GM19463 (cell line): ENCODE data around the gene ANKRD11.
"Not testable (repeated sequence)": the region's sequence is repeated elsewhere in the genome, so short reads cannot be mapped to it uniquely, and the experiment has no call there.

Experiments
- ATAC-seq: cut with Tn5 transposase; IDR thresholded peaks from one replicate; pipeline ENCODE4 v1.9.1; 2021; ENCODE audit warnings: mild to moderate bottlenecking, moderate library complexity; ENCODE audit not compliant: unreplicated experiment

Gene ANKRD11

GRCh38 chr16:89369266-89369895, 121.0 kb downstream of the ANKRD11 start:
- no peak for ATAC-seq

DNA sequence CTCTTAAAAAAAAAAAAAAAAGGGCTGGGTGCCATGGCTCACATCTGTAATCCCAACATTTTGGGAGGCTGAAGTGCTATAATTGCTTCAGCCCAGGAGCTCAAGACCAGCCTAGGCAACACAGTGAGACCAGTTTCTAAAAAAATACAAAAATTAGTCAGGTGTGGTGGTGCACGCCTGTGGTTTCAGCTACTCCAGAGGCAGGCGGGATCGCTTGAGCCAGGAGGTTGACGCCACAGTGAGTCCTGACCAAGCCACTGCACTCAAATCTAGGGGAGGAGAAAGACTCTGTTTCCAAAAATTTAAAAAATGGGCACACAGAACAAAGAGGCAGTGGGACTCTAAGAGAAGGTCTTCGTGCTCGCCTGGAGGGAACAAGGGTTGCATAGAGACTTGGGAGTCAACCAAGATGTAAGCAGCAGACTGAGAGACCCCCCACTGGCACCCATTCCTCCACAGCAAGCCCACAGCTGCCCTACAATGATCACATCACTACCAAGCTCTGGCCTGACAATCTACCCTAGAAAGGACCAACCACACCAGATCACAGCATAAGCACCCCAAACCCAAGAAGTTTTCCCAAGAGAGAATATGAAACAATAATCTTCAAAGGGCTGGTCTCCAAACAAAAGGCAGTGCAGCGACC, 121.6 kb downstream of the ANKRD11 start:
- no peak for ATAC-seq

DNA sequence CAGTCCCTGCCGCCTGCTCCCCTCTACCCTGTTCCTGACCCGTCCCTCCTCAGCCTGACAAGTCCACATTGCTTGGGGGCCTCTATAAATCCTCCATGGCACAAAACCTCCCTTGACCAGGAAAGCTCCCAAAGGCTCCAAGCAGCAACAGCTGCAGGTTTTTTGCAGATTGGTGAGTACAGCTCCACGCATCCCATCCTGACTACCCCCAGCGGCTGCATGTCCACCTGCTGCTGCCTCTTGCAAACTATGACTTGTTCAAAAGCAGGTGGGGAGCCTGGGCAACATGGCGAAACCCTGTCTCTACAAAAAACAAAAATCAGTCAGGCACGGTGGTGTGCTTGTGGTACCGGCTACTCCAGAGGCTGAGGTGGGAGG, 122.8 kb downstream of the ANKRD11 start:
- no peak for ATAC-seq

- ATAC-seq: no peak
Measured at GRCh38 chr16:89366561-89367537, 123.5 kb downstream of the ANKRD11 start.

- ATAC-seq: no peak
Measured at GRCh38 chr16:89365996-89366395, 124.4 kb downstream of the ANKRD11 start.

DNA sequence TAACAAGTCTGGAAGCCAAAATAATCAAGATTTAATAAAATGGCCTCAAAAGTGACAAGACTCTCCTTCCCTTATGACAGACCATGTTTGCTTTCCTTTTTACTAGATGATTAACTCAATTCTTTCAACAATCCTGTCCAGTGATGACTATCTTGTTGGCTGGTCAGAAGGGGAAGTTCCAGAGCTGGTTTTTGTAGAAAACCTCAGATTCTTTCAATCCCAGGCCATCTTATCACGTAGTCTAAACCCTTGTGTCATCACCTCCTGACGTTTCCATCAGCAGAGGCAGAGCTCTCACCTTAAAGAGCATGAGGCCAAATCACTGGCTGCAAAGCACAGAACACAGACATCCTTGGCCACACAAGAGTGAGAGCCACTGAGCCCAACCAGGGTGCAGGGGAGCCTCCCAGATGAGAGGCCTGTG, 125.3 kb downstream of the ANKRD11 start:
- ATAC-seq: peak; percentile 39

- ATAC-seq: no peak
Measured at GRCh38 chr16:89364606-89365005, 125.8 kb downstream of the ANKRD11 start.

DNA sequence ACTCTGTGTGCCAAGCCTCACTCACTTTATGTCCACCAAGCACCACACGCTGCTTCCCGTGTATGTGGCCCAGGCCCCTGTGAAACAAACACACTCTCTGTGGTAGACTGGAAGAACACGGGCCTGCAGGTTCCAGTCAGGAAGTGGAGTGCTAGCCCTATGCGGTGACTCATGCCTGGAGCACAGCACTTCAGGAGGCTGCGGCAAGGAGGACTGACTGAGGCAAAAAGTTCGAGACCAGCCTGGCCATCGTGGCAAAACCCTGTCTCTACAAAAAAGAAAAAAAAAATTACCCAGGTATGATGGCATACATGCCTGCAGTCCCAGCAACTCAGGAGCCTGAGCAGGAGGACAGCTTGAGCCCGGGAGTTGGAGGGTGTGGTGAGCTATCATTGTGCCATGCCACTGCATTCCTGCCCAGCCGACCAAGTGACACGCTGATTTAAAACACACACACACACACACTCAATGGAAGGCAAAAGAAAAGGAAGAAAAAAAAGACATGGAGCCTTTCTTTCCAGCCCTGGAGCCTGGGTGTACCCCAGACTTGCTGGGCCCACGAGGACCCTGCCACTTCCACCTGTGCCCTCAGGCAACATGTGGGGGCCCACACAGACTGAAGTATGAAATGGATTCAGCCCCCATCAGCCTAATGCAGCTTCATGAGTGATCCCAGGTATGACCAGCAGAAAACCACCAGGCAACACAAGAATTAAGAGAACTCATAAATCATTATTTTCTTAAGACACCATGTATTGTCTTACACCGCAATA, 126.6 kb downstream of the ANKRD11 start:
- no peak for ATAC-seq

DNA sequence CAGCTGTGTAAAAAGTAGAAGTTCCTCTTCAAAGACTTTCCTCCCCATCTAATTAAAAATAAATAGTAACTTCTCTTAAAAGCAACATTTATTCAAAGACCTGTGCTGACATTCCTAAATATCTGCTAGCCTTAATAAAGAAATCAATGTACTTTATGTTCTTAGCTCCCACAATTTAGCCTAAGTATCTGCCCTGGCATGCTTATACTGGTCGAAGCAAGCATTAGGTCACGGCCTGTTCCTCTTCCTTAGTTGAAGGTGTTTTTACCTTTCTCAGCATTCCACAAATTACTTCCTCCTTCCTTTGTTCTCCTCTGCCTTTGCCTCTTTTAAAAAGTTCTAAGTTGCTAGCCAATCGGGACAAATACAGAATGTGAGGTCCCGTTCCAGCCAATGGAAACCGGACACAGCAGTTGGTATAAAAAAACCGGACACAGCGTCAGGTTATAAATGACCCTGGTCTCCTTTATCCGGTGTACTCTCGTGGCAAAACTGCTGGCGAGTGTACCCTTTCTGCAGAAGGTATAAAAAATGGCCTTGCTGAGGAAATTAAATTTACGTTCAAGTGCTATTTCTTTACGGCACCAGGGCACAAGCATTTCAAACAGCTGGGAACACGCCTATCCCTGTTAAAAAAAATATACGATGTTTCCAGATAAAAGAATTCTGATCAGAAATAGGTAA, 127.7 kb downstream of the ANKRD11 start:
- ATAC-seq: not testable (repeated sequence)

- peak; percentile 44 for ATAC-seq
Measured at GRCh38 chr16:89361751-89362539, 128.4 kb downstream of the ANKRD11 start.

DNA sequence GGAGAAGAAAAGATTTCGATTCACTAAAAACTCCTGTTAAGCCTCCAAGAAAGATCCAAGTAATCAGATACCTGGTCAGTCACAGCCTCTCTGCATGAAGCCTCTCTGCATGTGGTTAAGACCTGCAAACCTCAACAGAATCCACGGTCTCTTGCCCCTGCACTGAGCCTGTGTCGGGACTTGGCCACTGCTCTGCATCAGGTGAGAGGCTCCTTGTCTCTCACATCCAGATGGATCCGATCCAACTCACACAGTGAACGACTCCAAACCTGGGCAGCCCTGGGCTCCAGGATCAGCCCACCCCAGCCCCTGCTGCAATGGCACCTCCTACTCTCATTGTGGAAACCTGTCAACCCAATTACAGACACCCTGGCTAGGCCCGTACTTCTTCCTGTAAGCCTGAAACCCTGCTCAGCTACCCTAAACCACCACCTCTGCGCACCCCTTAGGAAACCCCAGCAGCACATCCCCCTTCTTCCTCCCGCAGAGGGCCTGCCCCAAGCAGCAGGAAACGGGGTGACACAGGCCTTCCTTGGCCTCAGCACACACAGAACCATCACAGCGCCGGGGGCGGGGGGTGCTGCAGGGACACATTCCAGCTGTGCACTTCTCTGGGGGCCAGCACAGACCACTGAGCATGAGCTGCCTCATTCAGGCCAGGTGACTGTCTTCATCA, 129.5 kb downstream of the ANKRD11 start:
- ATAC-seq: peak; percentile 43

GRCh38 chr16:89359264-89360147, 130.9 kb downstream of the ANKRD11 start:
- no peak for ATAC-seq

- no peak for ATAC-seq
Measured at GRCh38 chr16:89358030-89359005, 132.0 kb downstream of the ANKRD11 start.

DNA sequence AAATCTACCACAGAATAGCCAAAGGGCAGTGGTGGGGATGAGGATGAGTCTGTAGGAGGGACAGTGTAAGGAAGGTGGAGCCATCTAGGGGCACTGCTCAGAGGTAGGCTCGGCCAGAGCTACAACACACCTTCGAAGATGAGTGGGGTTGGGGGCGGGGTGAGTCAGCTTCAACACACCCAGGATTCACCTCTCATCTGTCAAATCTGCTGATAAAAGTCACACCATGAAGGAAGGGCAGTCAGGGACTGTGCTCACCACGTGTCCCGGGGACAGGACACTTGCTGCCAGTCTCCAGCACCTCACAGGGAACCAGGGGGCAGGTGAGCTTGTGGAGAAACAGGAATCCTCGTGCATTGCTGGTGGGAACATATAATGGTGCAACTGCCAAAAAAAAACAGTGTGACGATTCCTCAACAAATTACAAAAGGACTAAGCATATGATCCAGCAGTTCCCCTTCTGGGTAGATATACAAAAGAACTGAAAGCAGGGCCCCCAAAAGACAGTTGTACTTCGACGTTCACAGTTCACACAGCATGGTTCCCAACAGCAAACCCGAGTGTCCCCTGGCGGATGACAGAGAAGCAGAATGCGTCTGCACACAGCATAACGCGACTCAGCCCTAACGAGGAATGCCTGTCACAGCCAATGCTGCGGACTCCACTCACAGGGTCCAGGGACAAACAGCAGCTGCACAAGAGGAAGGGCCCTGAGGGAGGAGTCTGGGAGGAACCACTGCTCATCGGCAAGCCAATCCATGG, 133.1 kb downstream of the ANKRD11 start:
- no peak for ATAC-seq

DNA sequence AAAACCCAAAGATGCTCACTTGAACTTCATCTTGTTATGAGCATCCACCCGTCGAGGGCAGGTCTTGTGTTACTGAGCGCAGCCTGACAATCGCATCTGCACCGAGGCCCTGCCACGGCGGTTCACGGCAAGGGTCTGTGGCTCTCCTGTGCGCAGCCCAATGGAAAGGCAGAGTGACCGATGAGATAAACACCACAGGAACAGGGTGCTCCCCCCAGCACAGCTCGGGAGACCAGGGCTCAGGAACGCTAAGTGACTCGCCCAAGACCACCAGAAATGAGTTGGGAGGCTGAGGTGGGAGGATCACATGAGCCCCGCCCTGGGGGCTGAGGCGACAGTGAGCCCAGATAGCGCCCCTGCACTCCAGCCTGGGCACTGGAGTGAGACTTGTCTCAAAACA, 134.7 kb downstream of the ANKRD11 start:
- ATAC-seq: no peak

DNA sequence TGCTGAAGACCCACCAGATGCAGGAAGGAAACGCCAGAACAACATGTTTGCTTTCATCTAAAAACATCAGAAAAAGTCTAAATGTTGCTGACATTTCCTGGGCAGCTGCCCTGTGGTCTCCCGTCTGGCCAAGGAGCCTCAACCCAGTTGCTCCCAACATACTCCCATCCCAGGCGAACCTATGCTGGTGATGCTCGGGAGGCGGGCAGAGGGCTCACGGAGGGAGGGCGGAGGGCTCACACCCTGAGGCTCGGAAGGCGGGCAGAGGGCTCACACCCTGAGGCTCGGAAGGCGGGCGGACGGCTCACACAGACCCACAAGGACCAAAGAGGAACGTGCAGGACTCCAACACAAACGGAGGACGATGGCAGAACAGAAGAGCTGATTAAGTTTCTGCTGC, 135.4 kb downstream of the ANKRD11 start:
- ATAC-seq: no peak
